Activated CD4-positive, alpha-beta T cell treated with anti-CD3 and anti-CD28 coated beads for 24 hours (primary cell): ENCODE data around the gene RPAP2.
"Not testable (repeated sequence)": the region's sequence is repeated elsewhere in the genome, so short reads cannot be mapped to it uniquely, and the experiment has no call there.

Source experiments
- DNase-seq, 2 donors: peaks; one replicate each; pipeline ENCODE4 v3.0.0-alpha.2; 2020; ENCODE audit warnings: low read depth in 2 of 2

Gene RPAP2

DNA sequence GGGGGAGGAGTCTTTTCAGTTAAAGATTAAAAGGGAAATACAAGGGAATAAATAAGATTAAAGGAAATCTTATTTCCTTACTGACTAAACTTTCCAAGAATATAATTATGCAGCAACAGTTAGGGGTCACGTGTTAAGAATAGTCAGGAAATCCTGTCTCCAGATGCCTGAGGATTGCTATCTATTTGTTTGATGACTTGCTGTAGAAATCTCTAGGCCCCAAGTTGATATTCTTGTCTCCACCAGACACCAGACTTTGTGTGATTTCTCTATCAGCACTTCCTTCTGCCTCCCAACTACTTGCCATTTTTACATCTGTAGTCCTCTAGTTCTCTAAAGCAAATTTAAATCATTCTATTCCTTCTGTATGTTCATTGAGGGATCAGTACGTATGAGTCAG, 77.5 kb downstream of the RPAP2 start:
- DNase-seq, result no peak

DNA sequence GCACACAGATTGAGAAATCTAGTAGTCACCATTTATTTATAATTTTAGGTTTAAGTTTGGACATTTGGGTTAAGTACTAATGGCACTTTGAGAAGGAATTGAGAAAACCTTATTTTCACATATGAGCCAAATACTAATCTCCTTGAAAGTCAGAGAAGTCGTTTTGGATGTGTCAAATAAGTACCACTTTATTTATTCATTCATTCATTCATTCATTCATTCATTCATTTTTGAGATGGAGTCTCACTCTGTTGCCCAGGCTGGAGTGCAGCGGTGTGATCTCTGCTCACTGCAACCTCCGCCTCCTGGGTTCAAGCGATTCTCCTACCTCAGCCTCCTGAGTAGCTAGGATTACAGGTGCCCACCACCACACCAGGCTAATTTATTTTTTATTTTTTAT, 79.1 kb downstream of the RPAP2 start:
- DNase-seq, result not testable (repeated sequence)

DNA sequence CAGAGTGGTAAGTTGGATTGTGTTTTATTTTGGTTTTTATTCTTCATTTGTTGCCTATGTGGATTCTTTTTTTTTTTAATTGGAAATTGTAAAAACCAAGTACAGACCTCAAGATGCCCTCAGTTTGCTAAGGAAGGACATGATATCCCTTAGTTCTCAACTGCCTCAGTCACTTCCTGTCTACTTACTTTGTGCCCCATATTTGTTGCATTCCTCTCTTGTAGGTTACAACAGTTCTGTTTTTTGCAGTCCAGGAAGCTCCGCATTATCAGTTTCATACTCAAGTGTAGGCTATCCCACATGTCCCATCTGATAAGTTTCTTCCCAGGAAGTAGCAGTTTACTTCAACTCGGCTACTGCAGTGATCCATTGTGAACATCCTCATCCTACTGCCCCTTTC, 82.0 kb downstream of the RPAP2 start:
- no peak for DNase-seq

DNA sequence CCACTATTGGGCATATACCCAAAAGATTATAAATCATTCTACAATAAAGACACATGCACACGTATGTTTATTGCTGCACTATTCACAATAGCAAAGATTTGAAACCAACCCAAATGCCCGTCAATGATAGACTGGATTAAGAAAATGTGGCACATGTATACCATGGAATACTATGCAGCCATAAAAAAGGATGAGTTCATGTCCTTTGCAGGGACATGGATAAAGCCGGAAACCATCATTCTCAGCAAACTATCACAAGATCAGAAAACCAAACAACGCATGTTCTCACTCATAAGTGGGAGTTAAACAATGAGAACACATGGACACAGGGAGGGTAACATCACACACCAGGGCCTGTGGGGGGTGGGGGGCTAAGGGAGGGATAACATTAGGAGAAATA, 95.1 kb downstream of the RPAP2 start:
- not testable (repeated sequence) for DNase-seq

DNA sequence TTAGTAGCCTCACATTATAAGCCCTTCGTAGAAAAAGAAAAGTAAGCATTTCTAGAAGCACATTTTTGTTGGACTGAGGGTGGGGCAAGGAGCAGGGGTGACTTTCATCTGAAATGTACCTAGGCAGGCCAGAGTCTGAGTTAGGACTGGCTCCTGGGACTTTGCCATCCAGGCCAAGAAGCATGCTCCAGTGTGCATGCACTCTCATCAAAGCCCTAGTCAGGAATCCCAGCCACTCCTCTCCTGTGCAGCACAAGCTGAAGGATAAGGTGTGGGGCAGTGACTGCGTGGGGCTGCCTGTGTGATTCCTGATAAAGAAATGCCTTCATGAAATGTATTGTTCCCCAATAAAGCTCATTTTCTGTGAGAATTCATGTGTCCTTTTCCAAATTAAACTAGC, 99.7 kb downstream of the RPAP2 start:
- DNase-seq, result no peak

DNA sequence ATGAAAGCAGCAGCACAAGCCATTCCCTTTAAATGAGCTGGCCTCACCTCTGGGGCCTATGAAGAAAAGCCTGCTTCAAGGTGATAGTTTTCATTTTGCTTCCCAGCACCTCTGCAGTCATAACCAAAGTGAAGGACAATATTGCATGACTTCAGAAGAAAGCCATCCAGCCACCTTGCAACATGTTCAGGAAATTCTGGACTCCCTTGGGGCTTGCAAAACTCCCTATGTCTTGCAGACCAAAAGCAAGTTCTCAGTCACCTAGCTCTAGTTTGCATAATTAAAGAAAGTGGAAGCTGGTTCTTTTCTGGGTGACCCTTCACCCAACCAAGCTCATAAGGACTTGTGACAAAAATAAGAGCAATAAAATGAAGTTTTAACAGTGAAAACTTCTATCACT, 100.2 kb downstream of the RPAP2 start:
- DNase-seq, result no peak

DNA sequence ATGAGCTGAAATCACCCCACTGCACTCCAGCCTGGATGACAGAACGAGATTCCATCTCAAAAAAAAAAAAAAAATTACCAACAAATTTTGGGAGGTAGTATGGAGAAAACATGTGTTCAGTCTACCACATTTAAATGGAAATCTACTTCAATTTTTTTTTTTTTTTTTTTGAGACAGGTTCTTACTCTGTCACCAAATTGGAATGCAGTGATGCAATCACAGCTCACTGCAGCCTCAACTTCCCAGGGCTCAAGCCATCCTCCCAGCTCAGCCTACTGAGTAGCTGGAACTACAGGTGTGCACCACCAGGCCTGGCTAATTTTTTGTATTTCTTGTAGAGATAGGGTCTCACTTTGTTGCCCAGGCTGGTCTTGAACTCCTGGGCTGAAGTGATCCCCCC, 105.8 kb downstream of the RPAP2 start:
- no peak for DNase-seq

DNA sequence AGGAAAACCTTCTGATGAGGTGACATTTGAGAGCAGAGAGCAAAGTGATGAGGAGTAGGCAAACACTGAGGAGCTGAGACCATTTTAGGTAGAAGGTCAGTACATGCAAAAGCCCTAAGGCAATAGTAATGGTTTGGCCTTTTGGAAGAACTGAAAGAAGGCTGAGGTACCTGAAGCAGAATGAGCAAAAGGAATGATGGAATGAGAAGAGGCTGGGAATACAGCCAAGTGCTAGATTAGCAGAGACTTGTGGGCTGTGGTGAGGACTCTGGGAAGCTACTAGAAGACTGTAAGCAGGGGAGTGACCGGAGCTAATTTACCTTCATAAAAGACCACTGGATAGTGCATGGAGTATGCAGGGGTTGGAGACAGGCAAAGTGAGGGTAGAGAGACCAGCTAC, 110.0 kb downstream of the RPAP2 start:
- DNase-seq, result no peak

DNA sequence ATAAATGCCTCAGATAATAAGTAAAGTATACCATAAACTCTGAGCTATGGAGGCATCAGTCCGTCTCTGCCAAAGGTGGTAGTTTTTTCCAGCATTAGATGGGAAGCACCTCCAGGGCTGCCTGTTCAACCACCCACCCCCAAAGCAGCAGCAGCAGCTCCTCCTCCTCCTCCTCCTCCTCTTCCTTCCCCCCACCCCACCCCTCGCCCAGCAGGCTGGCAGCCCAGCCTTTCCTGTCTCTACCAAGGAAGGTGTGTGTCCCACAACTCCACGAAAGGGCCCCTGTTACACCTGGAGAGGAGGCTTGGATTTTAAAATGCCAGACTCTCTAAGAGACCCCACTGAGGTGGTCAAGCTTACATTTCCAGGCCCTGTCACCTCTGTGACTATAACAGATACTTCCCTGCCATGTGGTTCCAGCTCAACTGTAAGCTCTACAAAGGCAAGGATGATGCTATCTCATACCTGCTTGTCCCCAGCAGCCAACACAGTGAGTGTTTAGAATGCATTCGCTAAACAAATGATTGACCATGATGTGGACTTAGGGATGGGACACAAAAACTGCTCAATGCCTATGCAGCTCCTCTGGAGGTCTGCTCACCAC, 111.2 kb downstream of the RPAP2 start:
- no peak for DNase-seq

DNA sequence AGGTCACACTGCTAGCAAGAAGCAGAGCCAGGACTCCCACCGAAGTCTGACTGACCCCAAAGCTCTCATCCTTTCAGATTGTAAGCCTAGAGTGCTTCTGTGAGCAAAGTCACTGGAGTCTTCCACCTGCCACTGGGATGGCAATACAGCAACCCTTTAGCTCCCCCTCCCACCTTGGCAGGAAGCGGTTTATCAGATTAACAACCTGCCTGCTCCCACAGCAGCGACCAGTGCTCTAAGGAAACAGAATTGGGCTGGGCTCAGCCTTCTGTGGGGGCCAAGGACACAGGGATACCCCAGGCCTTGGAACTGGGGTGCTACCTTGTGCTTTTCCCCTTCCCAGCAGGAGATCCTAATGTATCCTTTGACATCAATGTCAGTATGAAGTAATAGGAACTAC, 111.8 kb downstream of the RPAP2 start:
- peak in 1 of 2 donors; percentile 6 for DNase-seq

DNA sequence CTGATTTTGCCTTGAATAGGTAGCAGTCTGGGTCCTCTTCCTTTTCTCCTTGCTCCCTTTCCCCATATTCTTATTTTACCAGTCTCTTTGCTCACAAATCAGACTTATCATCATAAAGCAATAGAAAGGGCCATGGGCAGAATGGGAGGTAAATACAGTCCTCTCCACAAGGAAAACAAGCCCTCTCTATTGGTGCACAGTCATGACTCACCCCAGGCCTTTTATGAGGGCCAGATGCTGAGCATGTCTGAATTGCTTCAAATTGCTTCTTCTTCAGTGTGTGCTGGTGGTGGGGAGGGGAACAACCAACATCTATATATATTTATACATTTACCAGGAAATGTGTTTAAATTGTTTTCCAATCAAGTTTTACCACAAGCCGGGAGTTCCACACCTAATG, 112.7 kb downstream of the RPAP2 start:
- DNase-seq, result no peak

DNA sequence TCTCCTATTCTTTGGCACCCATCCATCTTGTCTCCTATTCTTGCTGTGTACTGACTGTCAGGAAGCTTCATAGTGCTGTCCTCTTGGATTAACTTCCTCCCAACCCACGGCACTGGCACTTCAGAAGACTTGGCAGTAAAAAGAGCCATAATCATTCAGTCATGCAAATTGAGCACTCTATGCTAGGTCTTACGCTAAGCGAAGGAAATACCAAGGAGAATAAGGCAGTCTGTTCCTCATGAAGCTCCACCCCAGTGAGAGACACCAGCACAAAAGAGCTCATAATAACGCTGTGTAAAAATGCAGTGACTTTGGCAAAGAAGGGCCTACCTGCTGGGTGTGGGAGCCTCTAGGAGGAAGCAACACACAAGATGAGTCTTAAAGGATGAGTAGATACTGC, 120.8 kb downstream of the RPAP2 start:
- DNase-seq, result no peak

DNA sequence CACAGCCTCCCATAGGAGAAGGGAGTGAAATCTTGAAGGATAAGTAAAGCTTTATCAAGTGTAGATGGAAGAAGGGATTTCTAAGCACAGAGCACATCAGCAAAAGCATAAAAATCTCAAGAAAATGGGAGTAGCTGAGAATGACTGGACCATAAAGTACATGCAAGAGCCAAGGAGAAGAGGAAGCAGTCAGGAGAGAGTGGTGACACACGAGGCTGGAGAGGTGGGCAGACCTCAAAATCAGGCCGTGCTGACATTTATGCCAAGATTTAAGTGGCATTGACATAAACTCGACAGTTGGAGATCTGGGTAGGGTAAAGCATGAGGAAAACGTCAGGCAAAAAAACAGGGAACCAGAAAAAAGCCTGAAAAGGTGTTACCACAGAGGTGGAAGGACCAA, 125.5 kb downstream of the RPAP2 start:
- no peak for DNase-seq

DNA sequence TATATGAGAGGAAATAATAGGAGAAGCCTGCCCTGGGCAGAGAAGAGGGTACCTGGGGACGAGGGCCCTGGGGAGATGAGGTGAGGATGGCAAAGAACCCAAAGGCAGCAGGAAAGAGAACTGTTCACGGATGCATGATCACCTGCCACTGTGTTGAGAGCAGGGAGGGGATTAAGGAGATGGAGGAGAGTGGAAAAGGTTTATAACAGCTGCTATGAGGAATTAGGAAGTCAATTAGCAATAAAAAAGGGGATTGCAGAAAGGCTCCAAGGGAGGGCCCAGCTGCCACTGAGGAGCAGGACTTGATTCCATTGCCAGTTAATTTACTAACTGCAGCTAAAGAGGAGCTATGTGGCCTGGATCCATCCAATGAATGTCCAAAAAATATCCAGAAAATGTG, 126.8 kb downstream of the RPAP2 start:
- DNase-seq, result no peak

DNA sequence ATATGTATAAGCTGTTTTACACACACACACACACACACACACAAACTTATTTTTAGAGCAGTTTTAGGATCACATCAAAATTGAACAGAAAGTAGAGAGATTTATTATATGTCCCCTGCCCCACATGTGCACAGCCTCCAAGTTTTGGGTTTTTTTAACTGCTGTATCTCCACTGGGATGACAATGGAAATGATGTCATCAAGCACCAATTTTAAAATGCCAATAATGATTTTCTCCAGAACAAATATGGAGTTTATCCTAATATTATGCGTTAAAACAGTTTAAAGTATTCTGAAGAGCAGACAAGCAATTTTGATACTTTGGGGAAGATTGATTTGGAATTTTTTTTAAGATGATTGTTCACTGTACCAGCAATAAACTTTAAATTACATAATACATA, 131.2 kb downstream of the RPAP2 start:
- no peak for DNase-seq

DNA sequence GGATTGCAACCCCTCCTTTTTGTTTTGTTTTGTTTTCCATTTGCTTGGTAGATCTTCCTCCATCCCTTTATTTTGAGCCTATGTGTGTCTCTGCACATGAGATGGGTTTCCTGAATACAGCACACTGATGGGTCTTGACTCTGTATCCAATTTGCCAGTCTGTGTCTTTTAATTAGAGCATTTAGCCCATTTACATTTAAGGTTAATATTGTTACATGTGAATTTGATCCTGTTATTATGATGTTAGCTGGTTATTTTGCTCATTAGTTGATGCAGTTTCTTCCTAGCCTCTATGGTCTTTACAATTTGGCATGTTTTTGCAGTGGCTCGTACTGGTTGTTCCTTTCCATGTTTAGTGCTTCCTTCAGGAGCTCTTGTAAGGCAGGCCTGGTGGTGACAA, 135.7 kb downstream of the RPAP2 start:
- DNase-seq, result not testable (repeated sequence)

DNA sequence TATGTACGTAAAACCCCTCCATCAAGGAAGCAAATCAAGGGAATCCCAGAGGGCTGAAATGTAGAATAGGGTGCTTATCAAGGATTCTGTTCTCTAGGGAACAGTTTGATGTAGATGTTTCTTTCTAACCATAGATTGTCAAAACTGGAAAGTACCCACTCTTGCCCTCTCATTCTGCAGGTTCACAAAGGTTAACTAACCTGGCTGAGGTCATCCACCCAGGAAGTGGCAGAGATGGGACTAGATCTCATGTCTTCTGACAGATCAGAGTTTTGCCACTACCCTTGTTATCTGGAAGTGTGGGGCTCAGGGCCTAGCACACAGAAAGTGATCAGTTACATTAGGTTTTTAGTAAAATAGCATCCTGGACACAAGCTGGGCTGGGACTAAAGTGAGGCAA, 140.4 kb downstream of the RPAP2 start:
- no peak for DNase-seq

DNA sequence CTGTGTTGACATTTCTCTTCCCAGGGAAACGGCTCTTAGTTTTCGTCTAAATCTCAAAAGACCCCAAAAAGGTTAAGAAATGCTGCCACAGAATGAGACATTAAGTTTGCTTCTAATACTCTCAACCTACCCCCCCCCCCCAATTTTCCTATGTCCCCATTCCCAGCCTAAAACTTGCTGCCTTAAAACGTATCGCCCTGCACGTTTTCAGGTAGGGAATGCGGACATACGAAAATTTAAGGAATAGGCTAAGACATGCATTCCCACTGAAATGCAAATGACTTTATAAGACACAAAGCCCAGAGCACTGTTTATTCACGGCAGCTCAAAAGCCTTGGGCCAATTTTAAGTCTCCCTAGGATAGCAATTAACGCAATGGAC, 142.4 kb downstream of the RPAP2 start:
- no peak for DNase-seq

DNA sequence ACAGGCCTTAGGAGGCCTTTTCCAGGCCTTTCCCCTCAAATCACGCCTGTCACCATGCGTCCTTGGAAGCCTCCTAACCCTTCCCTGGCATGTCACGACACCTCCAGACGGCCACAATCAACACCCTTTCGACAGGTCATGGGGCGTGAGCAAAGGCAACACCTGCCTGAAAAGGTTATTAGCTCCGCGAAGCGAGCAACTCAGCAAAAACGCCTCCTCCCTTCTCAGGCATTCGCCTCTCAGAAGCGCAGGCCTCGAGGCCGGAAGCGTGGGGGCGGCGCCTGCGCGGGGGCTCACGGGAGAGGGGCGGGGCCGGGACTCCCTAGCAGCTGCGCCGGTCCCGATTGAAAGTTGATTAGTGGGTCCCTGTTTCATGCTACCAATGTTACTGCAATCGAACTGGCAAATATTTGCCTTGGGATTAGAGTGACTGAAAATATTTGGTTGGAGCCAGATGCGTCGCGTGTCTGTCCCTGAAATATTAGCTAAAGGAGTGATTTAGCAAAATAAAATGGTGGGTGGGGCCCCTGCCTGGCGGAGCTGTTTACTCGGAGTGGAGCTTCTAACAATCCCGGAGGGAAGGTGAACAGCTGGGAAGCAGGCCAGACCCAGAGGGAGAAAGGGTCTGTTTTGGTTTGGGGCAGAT, 143.0 kb downstream of the RPAP2 start:
- DNase-seq, result no peak

DNA sequence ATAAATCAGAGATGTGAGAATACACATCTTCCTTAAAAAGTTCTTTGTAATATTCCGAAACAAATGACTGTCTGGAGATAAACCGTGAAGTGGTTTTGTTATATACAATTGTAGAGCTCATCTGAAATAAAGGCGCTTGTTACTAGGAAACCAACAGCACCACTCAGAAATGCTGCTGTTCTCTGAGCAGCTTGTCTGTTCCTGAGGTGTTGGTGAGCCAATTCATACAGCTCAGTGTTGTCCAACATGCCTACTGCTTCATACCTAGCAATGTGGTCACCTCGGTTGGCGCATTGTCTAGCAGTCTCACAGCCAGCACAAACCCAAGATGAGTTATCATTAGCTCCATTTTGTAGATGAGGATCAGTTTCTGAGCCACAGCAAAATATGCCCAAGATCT, 143.5 kb downstream of the RPAP2 start:
- DNase-seq, result no peak

DNA sequence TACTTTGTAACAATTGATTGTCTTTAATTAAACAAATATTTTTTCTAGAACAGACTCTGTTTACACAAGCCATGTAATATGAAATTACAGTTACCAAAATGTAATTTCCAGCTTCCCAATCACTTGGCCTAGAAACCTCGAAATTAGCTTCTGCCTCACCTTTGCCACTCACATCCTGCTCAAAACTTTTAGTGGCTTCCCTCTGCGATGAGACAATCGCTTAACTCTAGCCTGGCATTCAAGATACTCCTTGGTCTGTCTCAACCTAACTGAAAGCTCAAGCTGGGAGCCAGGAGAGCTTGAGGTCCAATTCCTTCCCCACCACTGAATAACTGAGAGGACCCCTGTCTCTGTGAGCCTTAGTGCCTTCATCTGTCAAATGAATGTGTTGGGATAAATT, 145.0 kb downstream of the RPAP2 start:
- no peak for DNase-seq

DNA sequence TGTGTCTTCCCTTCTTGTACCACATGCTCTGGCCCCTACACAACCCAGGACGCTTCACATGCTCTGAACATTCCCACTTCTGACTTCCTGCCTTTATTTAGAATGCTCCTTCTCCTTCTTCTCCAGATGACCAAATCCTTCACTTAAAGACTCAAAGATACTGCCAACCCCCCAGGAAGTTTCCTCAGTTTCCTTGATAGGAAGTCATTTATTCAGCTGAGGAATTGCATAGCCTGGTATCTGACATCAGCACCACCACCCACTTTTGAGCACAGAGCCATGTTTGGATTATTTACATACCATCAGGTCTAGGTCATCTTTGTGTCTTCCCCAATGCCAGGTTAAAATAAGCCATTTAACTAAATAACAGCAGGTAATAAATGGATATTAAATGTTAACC, 145.5 kb downstream of the RPAP2 start:
- DNase-seq, result no peak

DNA sequence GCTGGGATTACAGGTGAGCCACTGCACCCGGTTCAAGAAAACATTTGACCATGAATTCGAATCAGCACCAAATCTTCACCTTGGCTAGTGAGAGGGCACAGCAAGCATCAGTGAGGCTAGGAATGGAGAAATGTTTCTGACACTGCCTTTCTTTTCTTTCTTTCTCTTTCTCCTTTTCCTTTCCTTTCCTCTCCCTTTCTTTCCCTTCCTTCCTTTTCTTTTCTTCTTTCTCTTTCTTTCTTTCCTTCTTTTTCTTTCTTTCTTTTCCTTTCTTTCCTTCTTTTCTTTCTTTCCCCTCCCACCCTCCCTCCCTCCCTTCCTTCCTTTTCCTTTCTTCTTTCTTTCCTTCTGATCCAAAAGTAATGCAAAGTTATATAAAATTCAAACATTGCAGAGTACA, 147.0 kb downstream of the RPAP2 start:
- no peak for DNase-seq

DNA sequence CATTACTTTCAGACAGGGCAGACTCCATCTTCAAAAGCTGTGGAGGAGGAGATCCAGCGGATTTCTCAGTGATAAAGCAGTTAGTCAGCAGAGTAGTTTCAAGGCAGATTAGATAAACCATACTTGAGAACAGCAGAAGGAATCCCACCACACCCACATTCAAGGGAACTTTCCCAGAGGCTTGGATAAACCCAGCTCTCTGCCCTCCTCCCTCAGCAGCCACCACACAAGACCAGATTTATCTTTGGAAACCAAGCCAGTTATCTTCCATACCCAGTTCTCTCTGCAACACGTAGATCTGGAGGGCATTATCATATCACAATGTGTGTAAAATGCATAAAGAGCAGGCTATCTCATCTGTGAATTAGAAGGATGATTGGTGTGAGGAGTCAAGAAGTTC, 147.7 kb downstream of the RPAP2 start:
- no peak for DNase-seq
